NCI-H510A treated with DMSO at 0.1 percent for 48 hours (cell line): ENCODE data around the gene ADAMTS3.

Experiments
- DNase-seq: peaks from one replicate; lab custom pipeline; 2025; lab: John Stamatoyannopoulos, UW

Gene ADAMTS3

GRCh38 chr4:72408568-72408967, 160.5 kb downstream of the ADAMTS3 start:
- no peak for DNase-seq

- DNase-seq, result no peak
These were observed 163.6 kb downstream of the ADAMTS3 start for GRCh38 chr4:72405417-72405816.

GRCh38 chr4:72397314-72397713, 171.7 kb downstream of the ADAMTS3 start:
- no peak for DNase-seq

GRCh38 chr4:72394012-72394663, 174.9 kb downstream of the ADAMTS3 start:
- DNase-seq, result no peak

- no peak for DNase-seq
These were observed 177.7 kb downstream of the ADAMTS3 start for GRCh38 chr4:72391281-72391680.

- no peak for DNase-seq
These were observed 178.6 kb downstream of the ADAMTS3 start for GRCh38 chr4:72390409-72390808.

- DNase-seq, result no peak
These were observed 180.5 kb downstream of the ADAMTS3 start for GRCh38 chr4:72388521-72388920.

GRCh38 chr4:72387959-72388358, 181.1 kb downstream of the ADAMTS3 start:
- DNase-seq, result no peak

GRCh38 chr4:72383439-72383838, 185.6 kb downstream of the ADAMTS3 start:
- DNase-seq, result no peak

- DNase-seq, result no peak
These were observed 190.1 kb downstream of the ADAMTS3 start for GRCh38 chr4:72378901-72379300.

GRCh38 chr4:72377491-72378194, 191.4 kb downstream of the ADAMTS3 start:
- no peak for DNase-seq

- DNase-seq, result no peak
These were observed 192.1 kb downstream of the ADAMTS3 start for GRCh38 chr4:72376901-72377300.

- DNase-seq, result no peak
These were observed 193.8 kb downstream of the ADAMTS3 start for GRCh38 chr4:72375073-72375736.

GRCh38 chr4:72374159-72374558, 194.9 kb downstream of the ADAMTS3 start:
- DNase-seq, result no peak

- DNase-seq, result no peak
These were observed 202.4 kb downstream of the ADAMTS3 start for GRCh38 chr4:72366601-72367000.

GRCh38 chr4:72365981-72366380, 203.0 kb downstream of the ADAMTS3 start:
- DNase-seq, result no peak

GRCh38 chr4:72365016-72365415, 204.0 kb downstream of the ADAMTS3 start:
- DNase-seq, result no peak

GRCh38 chr4:72360075-72360474, 208.9 kb downstream of the ADAMTS3 start:
- DNase-seq, result no peak

- DNase-seq, result no peak
These were observed 210.5 kb downstream of the ADAMTS3 start for GRCh38 chr4:72358483-72358882.

- DNase-seq, result no peak
These were observed 211.1 kb downstream of the ADAMTS3 start for GRCh38 chr4:72357908-72358307.

GRCh38 chr4:72352711-72353110, 216.3 kb downstream of the ADAMTS3 start:
- DNase-seq, result no peak

- no peak for DNase-seq
These were observed 217.5 kb downstream of the ADAMTS3 start for GRCh38 chr4:72351521-72351920.

- DNase-seq, result no peak
These were observed 220.3 kb downstream of the ADAMTS3 start for GRCh38 chr4:72348701-72349100.
